HepG2 (cell line): ENCODE data around the gene DPY19L1.

Experiments used
- ARNT ChIP-seq: fragments of 450-650 bp; IDR thresholded peaks from 2 replicates; pipeline ENCODE4 v1.6.1; 2017
- CTCF ChIP-seq: sonication (generic); formaldehyde crosslinking; IDR thresholded peaks from 2 replicates; pipeline ENCODE4 v1.5.0; 2020; ENCODE audit warnings: mild to moderate bottlenecking, missing genetic modification reagents, moderate library complexity
- EP300 ChIP-seq, 3 experiments: sonication (generic) in 1 of 3; formaldehyde crosslinking in 1 of 3; IDR thresholded peaks; 2 replicates each; pipeline versions ENCODE4 v1.5.1 to v1.6.1; 2011 to 2020; ENCODE audit warnings: low read depth in 2 of 3, low read length in 2 of 3, borderline replicate concordance in 1 of 3, improper control_type of control experiment in 1 of 3, mild to moderate bottlenecking in 1 of 3, missing genetic modification reagents in 1 of 3, moderate library complexity in 1 of 3
- HDAC2 ChIP-seq: sonication (generic); formaldehyde crosslinking; IDR thresholded peaks from 2 replicates; pipeline ENCODE4 v1.4.0; 2020; ENCODE audit warnings: missing genetic modification reagents
- JUN ChIP-seq: sonication (generic); formaldehyde crosslinking; IDR thresholded peaks from 2 replicates; pipeline ENCODE4 v1.4.0; 2020; ENCODE audit warnings: mild to moderate bottlenecking, missing genetic modification reagents
- MAFK ChIP-seq, 2 experiments: IDR thresholded peaks in 1 of 2; conservative IDR thresholded peaks in 1 of 2; 2 replicates each; pipeline ENCODE4 v1.6.1; 2011; ENCODE audit warnings: improper control_type of control experiment in 2 of 2, low read length in 2 of 2
- NFE2L1 ChIP-seq: sonication (generic); formaldehyde crosslinking; IDR thresholded peaks from 2 replicates; pipeline ENCODE4 v1.4.0; 2020; ENCODE audit warnings: missing genetic modification reagents, mild to moderate bottlenecking, borderline replicate concordance
- REST ChIP-seq, 2 experiments: IDR thresholded peaks; 2 replicates each; pipeline ENCODE4 v1.6.1; 2011 to 2012; ENCODE audit warnings: low read length in 2 of 2, borderline replicate concordance in 1 of 2, low read depth in 1 of 2, mild to moderate bottlenecking in 1 of 2, moderate library complexity in 1 of 2
- SMAD3 ChIP-seq: sonication (generic); formaldehyde crosslinking; IDR thresholded peaks from 2 replicates; pipeline ENCODE4 v1.4.0; 2020; ENCODE audit warnings: missing genetic modification reagents
- SP1 ChIP-seq, 2 experiments: fragments of 450-650 bp in 1 of 2; sonication (generic) in 1 of 2; formaldehyde crosslinking in 1 of 2; IDR thresholded peaks; 2 replicates each; pipeline versions ENCODE4 v1.4.0 to v1.6.1; 2016 to 2020; ENCODE audit warnings: missing genetic modification reagents in 1 of 2
- TP53 ChIP-seq: sonication (generic); formaldehyde crosslinking; conservative IDR thresholded peaks from 2 replicates; pipeline ENCODE4 v1.4.0; 2020; ENCODE audit warnings: missing genetic modification reagents
- YY1 ChIP-seq: IDR thresholded peaks from 2 replicates; pipeline ENCODE4 v1.6.1; 2011; ENCODE audit warnings: low read length, low read depth, moderate library complexity, mild to moderate bottlenecking; ENCODE audit not compliant: insufficient read depth, insufficient replicate concordance
- ZNF318 ChIP-seq: sonication (generic); formaldehyde crosslinking; IDR thresholded peaks from 2 replicates; pipeline ENCODE4 v1.4.0; 2020; ENCODE audit warnings: mild to moderate bottlenecking, missing genetic modification reagents
- ZNF543 ChIP-seq: sonication (generic); formaldehyde crosslinking; IDR thresholded peaks from 2 replicates; pipeline ENCODE4 v1.4.0; 2020; ENCODE audit warnings: mild to moderate bottlenecking, missing genetic modification reagents

DNA sequence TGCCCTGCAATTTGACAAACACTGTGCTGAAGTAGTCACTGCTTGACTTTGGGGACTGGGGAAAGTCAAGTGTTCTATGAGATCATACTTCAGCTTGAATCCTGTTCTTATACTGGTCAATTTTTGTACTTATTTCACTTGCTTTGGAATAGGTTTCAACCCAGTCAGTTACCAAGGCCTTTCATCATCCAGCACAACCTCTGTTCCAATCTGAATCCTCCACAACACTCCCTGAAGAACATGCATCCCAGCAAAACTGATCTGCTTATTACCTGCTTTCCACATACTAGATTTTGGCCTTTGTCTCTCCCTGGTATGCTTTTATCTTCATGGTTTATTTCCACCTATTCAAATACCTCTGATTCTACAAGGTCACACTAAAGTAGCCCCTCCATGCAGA, 29.5 kb downstream of the DPY19L1 start:
- TF ChIP-seq ZNF543 (CRISPR knock-in tag) (no peak), TP53 (CRISPR knock-in tag) (no peak), MAFK (conservative IDR thresholded peaks at IDR 0.05 in 1 of 2, IDR thresholded peaks at IDR 0.05 in 1 of 2; ENCODE audit: low read length in 2 of 2) (no peak), ZNF318 (CRISPR knock-in tag) (no peak), SMAD3 (CRISPR knock-in tag) (no peak), SP1 (IDR thresholded peaks at IDR 0.05) (no peak), SP1 (CRISPR knock-in tag; IDR thresholded peaks at IDR 0.05) (no peak), NFE2L1 (CRISPR knock-in tag) (no peak), HDAC2 (CRISPR knock-in tag) (no peak), CTCF (CRISPR knock-in tag) (no peak), REST (IDR thresholded peaks at IDR 0.05; ENCODE audit: borderline replicate concordance in 1 of 2, low read depth in 1 of 2, low read length in 2 of 2) (no peak), EP300 (IDR thresholded peaks at IDR 0.05; ENCODE audit: low read depth in 2 of 2, low read length in 2 of 2) (no peak), EP300 (CRISPR knock-in tag; IDR thresholded peaks at IDR 0.05; ENCODE audit: borderline replicate concordance) (no peak), ARNT (no peak), YY1 (no peak), JUN (no peak)
